Loucy (cell line): ENCODE results near the gene ZNF516.

Experiments
- H2AFZ ChIP-seq: fragments of 200-600 bp; sonication (generic); 2 replicates; pipeline ENCODE4 v1.6.0; 2016; ENCODE audit warnings: antibody characterized with exemption, mild to moderate bottlenecking, low read length, moderate library complexity
- H3F3A ChIP-seq: fragments of 200-600 bp; 2 replicates; pipeline ENCODE4 v1.6.0; 2016; ENCODE audit warnings: antibody characterized with exemption, low read depth, mild to moderate bottlenecking
- H3K27me3 ChIP-seq: fragments of 200-600 bp; sonication (generic); 2 replicates; pipeline ENCODE4 v1.6.1; 2014; ENCODE audit warnings: low read length, mild to moderate bottlenecking; ENCODE audit not compliant: insufficient read depth, poor library complexity, severe bottlenecking
- H3K36me3 ChIP-seq: fragments of 200-600 bp; sonication (generic); 2 replicates; pipeline ENCODE4 v1.6.1; 2016; ENCODE audit warnings: low read length; ENCODE audit not compliant: insufficient read depth
- H3K4me1 ChIP-seq: fragments of 200-600 bp; sonication (generic); 2 replicates; pipeline ENCODE4 v1.5.1; 2014; ENCODE audit warnings: low read length, mild to moderate bottlenecking; ENCODE audit not compliant: insufficient read depth, poor library complexity, severe bottlenecking
- H3K4me2 ChIP-seq: fragments of 200-600 bp; sonication (generic); 2 replicates; pipeline ENCODE4 v1.6.0; 2014; ENCODE audit warnings: antibody characterized with exemption, low read length, low read depth, mild to moderate bottlenecking; ENCODE audit not compliant: poor library complexity, severe bottlenecking
- H3K4me3 ChIP-seq: fragments of 200-600 bp; sonication (generic); 2 replicates; pipeline ENCODE4 v1.5.1; 2014; ENCODE audit warnings: low read length, mild to moderate bottlenecking, mixed read lengths; ENCODE audit not compliant: poor library complexity, severe bottlenecking
- H3K79me2 ChIP-seq: fragments of 200-600 bp; sonication (generic); 2 replicates; pipeline ENCODE4 v1.6.1; 2014; ENCODE audit warnings: low read length; ENCODE audit not compliant: insufficient read depth
- H3K9ac ChIP-seq: fragments of 200-600 bp; sonication (generic); 2 replicates; pipeline ENCODE4 v1.6.0; 2014; ENCODE audit warnings: mild to moderate bottlenecking, low read depth, low read length, moderate library complexity; ENCODE audit not compliant: poor library complexity, severe bottlenecking
- H3K9me2 ChIP-seq: fragments of 200-600 bp; sonication (generic); replicated peaks from 2 replicates; pipeline ENCODE4 v1.6.1; 2016; ENCODE audit warnings: low read depth, low read length, mixed read lengths
- H3K9me3 ChIP-seq: fragments of 200-600 bp; sonication (generic); 2 replicates; pipeline ENCODE4 v1.6.1; 2014; ENCODE audit warnings: mild to moderate bottlenecking, antibody characterized with exemption, low read length, low read depth; ENCODE audit not compliant: insufficient read depth
- H4K20me1 ChIP-seq: fragments of 200-600 bp; sonication (generic); 2 replicates; pipeline ENCODE4 v1.6.0; 2014; ENCODE audit warnings: antibody characterized with exemption, low read length, mild to moderate bottlenecking; ENCODE audit not compliant: insufficient read depth, poor library complexity, severe bottlenecking
- EZH2phosphoT487 ChIP-seq: fragments of 200-600 bp; IDR thresholded peaks from 2 replicates; pipeline ENCODE4 v1.6.1; 2018; ENCODE audit warnings: antibody characterized with exemption, mild to moderate bottlenecking, moderate library complexity, borderline replicate concordance
- TF ChIP-seq, protein P1 (sequence below): fragments of 200-600 bp; sonication (generic); conservative IDR thresholded peaks from 2 replicates; pipeline ENCODE4 v1.5.1; 2014; ENCODE audit warnings: mild to moderate bottlenecking, antibody characterized with exemption, low read length

ZNF516 gene

DNA sequence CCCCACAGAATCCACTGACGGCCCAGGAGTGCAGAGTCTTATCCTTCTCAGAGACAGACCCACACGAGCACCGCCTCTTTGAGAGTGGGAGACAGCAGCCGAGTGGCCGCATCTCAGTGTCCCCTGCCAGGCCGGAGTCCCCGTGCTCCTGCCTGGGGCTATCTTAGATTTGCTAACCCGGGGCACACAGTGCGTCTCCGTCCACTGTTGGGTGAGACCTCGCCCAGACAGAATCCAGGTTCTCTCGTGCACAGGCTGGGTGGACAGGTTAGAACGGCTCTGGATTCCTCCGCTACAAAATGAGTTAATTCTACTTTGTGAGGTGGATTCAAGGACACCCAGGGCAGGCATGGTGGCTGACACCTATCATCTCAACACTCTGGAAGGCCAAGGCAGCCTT lies 88.3 kb downstream of the ZNF516 start:
- Histone ChIP-seq H3K9me2 (no peaks in the 10 kb centered on the region), H3K79me2 (no peaks in the 10 kb centered on the region), H4K20me1 (no peaks in the 10 kb centered on the region), H3K36me3 (no peaks in the 10 kb centered on the region), H3K27me3 (no peaks in the 10 kb centered on the region), H3K4me3 (no peak overlapping the region), H3K9ac (no peak overlapping the region), H3F3A (no peaks in the 10 kb centered on the region), H3K9me3 (no peaks in the 10 kb centered on the region; the same call in 1 of the 2 replicates), H2AFZ (no peak overlapping the region), H3K4me2 (no peak overlapping the region), H3K4me1 (no peaks in the 10 kb centered on the region)
- TF ChIP-seq EZH2phosphoT487 = no peak
- TF ChIP-seq, protein P1, sequence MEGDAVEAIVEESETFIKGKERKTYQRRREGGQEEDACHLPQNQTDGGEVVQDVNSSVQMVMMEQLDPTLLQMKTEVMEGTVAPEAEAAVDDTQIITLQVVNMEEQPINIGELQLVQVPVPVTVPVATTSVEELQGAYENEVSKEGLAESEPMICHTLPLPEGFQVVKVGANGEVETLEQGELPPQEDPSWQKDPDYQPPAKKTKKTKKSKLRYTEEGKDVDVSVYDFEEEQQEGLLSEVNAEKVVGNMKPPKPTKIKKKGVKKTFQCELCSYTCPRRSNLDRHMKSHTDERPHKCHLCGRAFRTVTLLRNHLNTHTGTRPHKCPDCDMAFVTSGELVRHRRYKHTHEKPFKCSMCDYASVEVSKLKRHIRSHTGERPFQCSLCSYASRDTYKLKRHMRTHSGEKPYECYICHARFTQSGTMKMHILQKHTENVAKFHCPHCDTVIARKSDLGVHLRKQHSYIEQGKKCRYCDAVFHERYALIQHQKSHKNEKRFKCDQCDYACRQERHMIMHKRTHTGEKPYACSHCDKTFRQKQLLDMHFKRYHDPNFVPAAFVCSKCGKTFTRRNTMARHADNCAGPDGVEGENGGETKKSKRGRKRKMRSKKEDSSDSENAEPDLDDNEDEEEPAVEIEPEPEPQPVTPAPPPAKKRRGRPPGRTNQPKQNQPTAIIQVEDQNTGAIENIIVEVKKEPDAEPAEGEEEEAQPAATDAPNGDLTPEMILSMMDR = no peak

DNA sequence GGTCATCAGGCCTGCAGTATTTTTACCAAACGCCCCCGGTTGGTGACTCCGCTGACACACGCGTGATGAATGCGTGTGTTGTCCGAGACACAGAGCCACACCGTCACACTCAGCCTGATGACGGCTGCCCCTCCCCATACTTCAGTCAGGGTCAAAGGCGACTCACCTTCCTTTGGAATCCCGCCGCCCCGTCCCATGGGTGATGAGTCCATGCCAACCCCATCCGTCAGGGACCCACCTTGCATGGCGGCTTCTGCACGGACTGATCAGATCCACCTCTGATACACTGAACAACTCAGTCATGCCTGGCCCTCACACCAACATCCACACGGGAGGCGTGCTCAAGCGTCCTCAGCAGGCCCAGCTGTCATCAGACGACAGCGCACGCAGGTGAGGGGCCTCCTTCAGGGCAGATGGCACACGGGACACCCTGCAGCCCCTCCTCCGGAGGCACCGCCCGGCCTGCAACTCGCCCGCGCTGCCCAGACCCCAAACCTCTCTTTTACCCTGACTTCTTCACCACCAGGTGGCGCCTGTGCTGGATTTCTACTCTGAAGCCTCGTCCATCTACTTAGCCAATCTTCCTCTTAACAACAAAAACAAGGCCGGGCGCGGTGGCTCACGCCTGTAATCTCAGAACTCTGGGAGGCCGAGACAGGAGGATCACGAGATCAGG lies 89.2 kb downstream of the ZNF516 start:
- no peak overlapping the region for H3K4me3 ChIP-seq
- no peaks in the 10 kb centered on the region for H4K20me1 ChIP-seq
- TF ChIP-seq, protein P1 = peak; percentile 60
- no peak for TF ChIP-seq EZH2phosphoT487
- H3K27me3 ChIP-seq = no peaks in the 10 kb centered on the region
- H3K9me2 ChIP-seq = no peaks in the 10 kb centered on the region
- H3K4me2 ChIP-seq = no peak overlapping the region
- no peak overlapping the region for H2AFZ ChIP-seq
- H3K9me3 ChIP-seq = no peaks in the 10 kb centered on the region; the same call in 1 of the 2 replicates
- H3K4me1 ChIP-seq = no peaks in the 10 kb centered on the region
- no peak overlapping the region for H3K9ac ChIP-seq
- H3K79me2 ChIP-seq = no peaks in the 10 kb centered on the region
- H3K36me3 ChIP-seq = no peaks in the 10 kb centered on the region
- no peaks in the 10 kb centered on the region for H3F3A ChIP-seq

DNA sequence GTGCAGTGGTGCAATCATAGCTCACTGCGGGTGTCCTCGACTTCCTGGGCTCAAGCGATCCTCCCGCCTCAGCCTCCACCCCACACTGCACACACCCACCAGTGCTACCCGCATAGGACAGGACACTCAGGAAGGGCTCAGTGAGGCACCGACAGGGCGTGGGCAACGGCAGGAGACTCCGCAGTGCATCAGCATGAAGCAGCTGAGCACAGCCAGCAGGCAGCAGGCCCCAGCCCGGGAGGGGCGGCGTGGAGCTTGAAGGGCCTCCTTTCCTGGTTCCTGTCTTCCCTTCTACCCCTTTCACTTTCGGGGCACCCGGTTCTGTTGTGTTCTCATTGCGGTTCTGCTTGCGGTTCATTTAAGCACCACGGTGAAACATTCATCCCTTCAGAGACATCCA lies 89.8 kb downstream of the ZNF516 start:
- Histone ChIP-seq H3K27me3 (no peaks in the 10 kb centered on the region), H3K9me3 (no peaks in the 10 kb centered on the region; the same call in 1 of the 2 replicates), H2AFZ (no peak overlapping the region), H3K4me1 (no peaks in the 10 kb centered on the region), H3K79me2 (no peaks in the 10 kb centered on the region), H3K9ac (no peak overlapping the region), H3K4me2 (no peak overlapping the region), H3K36me3 (no peaks in the 10 kb centered on the region), H3K4me3 (no peak overlapping the region), H4K20me1 (no peaks in the 10 kb centered on the region), H3K9me2 (no peaks in the 10 kb centered on the region), H3F3A (no peaks in the 10 kb centered on the region)
- TF ChIP-seq, protein P1 = no peak
- no peak for TF ChIP-seq EZH2phosphoT487
